TTC549 (cell line): ENCODE results near the gene CAPN2.
"Not testable (repeated sequence)": the region's sequence is repeated elsewhere in the genome, so short reads cannot be mapped to it uniquely, and the experiment has no call there.

Source experiments
- FAIRE-seq: peaks from 2 replicates; lab custom pipeline; 2012; peaks lifted over from hg19 to GRCh38; lab: Jason Lieb, UNC

The CAPN2 gene

DNA sequence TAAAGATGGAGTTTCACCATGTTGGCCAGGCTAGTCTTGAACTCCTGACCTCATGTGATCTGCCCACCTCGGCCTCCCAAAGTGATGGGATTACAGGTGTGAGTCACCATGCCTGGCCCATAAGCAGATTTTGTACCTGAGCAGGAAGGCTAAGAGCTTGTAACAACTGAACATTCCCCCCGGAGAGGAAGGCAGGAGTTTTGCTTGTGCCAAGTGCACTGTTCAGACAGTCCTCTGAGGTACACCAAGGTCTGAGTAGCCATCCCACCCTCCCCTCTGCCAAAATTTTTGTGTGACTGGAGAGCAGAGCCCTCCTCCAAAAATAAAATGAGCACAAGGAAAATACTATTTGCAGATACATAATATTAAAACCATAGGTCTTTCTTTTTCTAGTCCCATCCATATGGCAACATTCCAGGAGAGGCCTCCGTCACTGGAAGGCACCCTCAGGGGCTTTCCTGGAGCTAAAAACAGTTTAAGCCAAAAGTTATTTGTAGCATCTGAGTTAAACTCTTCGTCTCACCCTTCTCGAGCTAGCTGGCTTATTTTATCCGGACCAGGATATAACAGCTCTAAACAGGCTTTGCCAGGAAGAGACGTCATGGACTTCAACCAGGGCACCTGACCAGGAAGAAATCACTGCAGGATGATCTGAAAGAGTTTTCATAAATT lies 27.2 kb downstream of the CAPN2 start:
- no peak for FAIRE-seq

- not testable (repeated sequence) for FAIRE-seq
These were observed 27.8 kb downstream of the CAPN2 start for GRCh38 chr1:223740038-223740736.

- no peak for FAIRE-seq
These were observed 29.5 kb downstream of the CAPN2 start for GRCh38 chr1:223741861-223742260.

DNA sequence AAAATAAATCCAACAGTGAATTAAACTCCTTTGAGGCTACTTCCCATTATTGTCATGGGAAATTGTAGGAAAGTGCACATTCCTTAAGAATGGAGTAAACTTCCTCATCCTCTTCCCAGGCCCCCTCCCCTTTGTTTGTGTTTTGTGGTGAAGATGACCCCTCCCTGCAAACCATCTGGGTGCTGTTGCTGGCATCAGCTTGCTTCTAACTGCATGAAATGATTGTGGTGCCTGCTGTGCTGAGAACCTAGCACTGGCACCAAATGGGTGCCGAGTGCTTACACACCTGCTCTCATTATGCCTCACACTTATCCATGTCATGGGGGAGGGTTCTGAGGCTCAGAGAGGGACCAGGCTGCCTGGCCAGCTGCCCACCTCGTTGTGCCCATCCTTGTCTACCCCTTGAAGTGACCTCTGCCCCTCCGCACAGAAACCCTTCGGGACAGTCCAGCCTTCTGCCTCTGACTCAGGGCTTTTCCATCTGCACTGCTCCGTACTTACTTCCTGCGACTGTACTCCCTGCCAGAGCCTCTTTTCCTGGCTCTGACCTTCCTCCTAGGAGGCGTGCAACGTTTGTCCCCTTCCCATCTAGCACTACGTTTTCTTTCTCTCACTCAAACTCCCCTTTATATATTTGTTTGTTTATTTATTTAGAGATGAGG lies 30.6 kb downstream of the CAPN2 start:
- no peak for FAIRE-seq

- no peak for FAIRE-seq
These were observed 33.4 kb downstream of the CAPN2 start for GRCh38 chr1:223745731-223746130.

DNA sequence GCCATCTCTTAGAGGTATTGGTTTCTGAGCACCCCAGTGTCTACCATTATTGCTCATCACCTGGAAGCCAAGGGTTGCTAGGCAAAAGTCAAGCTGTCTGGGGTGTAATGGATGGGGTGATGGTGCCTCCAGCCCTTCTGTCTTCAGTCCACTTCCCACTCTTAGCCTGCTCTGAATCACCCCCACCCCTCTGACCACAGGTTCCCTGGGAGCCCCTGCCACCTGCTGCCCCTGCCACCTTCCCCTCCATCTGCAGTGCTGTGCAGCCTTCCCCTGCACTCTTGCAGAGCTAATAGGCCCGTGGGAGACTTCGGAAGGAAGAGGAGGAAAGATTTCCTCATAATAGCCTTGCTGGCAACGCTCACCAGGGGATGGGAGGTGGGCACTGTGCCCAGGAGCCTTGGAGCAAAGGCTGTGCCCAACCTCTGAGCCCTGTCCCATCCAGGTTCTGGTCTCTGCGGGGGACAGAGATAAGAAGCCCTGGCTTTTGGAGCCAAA lies 35.5 kb downstream of the CAPN2 start:
- no peak for FAIRE-seq

GRCh38 chr1:223748405-223748772 lies 36.0 kb downstream of the CAPN2 start:
- no peak for FAIRE-seq

DNA sequence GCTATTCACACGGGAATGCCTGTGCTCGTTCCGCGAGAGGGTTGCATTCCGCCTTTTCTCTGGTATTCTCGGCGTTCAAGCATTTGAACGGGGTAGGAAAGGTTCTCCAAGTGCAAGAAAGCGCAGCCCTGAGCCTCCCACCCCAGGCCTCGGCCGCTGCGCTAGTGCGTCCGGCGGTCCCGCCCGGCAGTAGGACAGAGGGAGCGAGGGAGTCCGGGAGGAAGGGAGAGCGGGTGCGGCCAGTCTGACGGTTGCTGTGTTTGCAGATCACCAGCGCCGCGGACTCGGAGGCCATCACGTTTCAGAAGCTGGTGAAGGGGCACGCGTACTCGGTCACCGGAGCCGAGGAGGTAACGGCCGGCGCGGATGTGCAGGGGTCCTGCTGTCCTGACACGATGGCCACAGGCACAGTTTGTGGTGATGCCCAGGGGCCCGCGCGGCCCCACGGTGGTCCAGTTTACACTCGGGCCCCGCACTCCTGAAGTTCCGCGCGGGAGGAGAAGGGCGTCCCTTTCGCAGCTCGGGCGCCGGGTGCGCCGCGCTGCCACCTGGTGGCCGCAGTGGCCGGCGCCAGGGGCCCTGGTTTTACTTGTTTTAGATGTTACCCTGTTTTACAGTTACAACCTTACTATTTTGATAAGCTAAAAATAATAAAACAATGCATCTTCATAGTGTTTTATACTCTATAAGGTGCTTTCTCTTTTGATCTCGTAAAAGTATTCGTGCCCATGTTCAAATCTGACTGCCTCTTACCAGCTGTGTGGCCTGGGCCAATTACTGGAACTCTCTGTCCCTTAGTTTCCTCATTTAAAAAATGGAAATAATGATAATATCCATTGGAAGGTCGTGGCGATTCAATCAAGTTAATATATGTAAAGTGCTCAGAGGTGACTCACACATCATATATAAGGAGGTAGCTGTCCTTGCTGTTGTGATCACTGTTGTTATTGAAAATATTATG lies 36.7 kb downstream of the CAPN2 start:
- peak; percentile 40 for FAIRE-seq

DNA sequence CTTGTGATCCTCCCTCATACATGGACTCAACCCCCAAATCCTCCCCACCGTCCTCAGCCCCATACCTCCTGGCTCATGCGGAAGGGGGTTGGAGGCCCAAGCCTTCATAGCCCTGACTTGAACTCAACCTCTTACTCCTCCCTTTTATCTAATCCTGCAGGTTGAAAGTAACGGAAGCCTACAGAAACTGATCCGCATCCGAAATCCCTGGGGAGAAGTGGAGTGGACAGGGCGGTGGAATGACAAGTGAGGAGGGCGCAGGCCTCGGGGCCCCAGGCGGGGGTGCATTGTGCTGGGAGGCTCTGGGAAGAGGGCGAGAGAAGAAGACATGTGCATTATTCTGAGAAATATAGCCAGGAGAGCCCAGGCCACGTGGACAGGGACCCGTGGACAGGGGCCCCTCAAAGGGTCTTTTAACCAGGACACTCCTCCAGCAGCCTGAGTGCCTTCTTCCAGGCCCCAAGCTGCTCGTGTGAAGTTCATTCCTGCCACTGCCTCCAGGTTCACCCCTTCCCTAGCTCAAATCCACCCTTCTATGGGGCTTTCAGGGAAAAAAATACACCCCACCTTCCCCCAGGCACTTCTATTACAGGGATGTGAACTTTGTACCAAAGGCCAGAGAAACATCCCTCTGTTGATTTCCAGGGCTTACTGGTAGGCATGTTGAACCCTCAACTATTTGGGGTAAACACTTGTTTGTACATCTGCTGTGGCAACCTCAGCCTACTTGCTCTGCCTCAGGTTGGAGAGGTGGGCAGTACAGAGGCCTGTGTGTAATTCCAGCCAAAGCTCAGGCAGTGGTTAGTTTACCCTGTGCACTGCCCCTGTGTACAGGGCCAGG lies 38.6 kb downstream of the CAPN2 start:
- no peak for FAIRE-seq

- FAIRE-seq = no peak
These were observed 39.4 kb downstream of the CAPN2 start for GRCh38 chr1:223751696-223752095.

DNA sequence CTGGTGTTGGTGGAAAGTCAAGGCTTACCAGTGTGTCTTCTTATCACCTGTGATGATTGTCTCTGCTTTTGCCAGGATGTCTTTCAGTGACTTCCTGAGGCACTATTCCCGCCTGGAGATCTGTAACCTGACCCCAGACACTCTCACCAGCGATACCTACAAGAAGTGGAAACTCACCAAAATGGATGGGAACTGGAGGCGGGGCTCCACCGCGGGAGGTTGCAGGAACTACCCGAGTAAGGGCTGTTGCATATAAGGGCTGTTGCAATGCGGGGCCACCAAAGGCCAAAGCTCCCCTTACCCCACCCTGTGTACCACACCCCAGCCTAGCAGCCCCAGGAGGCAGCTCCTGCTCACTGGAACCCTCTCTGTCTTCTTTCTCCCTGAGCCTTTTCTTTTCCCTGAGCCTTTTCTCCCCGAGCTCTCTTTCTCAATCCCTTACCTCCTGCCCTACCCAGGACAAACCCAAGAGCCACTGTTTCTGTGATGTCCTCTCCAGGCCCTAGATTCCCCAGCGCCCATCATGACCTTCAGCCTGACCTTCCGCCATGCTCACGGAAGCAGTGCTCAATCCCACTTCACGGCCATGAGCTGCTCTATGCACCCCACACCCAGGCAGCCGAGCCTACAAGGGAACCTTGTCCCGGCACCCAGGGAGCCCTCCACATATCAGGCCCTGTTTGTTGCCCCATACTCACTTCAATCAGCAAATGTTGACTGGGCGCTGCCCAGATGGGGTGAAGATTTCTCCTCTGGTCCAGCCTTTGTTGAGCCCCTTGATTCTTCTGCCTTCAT lies 40.6 kb downstream of the CAPN2 start:
- no peak for FAIRE-seq

DNA sequence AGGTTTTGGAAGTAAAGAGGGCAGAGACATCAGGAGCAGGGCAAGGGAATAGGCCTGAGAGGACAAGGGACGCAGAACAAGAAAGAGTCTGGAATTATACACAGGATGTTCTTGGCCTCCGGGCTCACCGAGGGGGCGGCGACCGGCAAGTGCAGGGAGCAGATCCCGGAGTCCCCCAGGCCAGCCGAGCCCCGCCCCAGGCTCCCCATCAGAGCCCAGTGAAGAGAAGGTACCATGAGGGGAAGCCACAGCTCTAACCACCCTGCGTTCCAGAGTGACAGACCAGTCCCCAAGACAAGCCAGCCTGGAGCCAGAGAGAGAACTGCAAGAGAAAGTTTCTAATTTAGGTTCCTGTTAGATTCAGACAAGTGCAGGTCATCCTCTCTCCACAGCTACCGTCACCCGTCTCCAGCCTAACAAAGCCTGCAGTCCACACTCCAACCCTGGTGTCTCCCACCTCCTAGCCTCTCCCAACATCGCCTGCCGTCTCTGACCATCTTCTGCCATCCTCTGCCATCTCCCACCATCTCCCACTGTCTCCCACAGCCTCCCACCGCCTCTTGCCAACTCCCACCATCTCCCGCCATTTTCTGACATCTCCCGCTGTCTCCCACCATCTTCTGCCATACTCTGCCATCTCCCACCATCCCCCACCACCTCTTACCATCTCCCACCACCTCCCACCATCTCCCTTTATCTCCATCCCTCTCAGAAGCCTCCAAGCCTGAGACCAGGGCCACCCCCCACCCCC lies 42.5 kb downstream of the CAPN2 start:
- no peak for FAIRE-seq

DNA sequence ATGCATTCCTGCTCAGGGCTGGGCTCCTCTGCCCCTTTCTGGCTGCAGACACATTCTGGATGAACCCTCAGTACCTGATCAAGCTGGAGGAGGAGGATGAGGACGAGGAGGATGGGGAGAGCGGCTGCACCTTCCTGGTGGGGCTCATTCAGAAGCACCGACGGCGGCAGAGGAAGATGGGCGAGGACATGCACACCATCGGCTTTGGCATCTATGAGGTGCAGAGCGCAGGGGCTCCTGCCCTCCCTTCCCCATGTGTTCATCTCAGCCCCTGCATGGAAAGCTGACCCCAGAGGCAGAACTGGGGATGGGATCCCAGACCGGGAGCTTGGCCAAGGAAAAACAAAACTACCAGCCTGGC lies 43.1 kb downstream of the CAPN2 start:
- FAIRE-seq = no peak

GRCh38 chr1:223755992-223756775 lies 43.8 kb downstream of the CAPN2 start:
- FAIRE-seq = no peak

- FAIRE-seq = no peak
These were observed 44.7 kb downstream of the CAPN2 start for GRCh38 chr1:223756806-223757700.

- FAIRE-seq = no peak
These were observed 46.4 kb downstream of the CAPN2 start for GRCh38 chr1:223758734-223759133.

GRCh38 chr1:223759273-223759672 lies 46.9 kb downstream of the CAPN2 start:
- FAIRE-seq = no peak

DNA sequence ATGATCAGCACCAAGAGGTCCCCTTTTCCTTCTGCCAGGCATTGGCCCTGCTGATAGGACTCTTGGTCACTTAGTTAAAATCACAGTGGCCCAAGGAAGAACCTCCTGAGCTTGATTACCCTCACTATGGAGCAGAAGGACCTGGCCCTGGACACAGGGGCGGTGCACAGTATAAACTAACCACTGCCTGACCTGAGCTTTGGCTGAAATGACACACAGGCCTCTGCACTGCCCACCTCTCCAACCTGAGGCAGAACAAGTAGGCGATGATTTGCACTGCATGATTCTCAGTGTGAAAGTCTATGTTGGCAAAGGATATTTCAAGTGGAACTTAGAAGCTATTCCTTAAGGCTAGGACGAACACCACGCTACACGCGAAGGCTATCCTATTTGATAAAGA lies 48.5 kb downstream of the CAPN2 start:
- FAIRE-seq = no peak
